ENCODE data around the gene MLLT6.

The MLLT6 gene

DNA sequence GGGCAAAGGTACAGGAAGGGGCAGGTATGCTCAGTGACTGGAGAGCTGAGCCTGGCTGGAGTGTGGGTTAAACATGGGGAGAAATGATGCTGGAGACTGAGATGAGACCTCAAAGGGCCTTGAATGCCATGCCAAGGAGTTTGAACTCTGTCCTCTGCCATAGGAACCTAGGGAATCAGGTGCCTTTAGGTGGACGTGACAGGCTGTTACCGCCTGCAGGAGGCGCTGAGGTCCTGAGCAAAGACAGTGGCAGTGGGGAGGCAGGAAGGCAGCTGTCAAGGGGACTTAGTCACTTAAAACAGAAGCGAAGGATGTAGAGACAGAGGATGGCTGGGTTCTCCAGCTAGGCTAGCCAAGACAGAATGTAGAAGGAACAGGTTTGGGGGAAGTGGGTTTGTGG lies 56.5 kb downstream of the MLLT6 start:
- H3K36me3 ChIP-seq (replicated peaks; ENCODE audit: low read depth, low read length): peaks cover 48% of the 10 kb centered on the region
- no peak overlapping the region for H3K4me2 ChIP-seq (ENCODE audit: low read length)
- no peaks in the 10 kb centered on the region for H4K20me1 ChIP-seq (ENCODE audit: insufficient read depth, low read length)
- no peak overlapping the region for H3K4me3 ChIP-seq (ENCODE audit: low read length)
- TF ChIP-seq EZH2phosphoT487 (IDR thresholded peaks at IDR 0.05; ENCODE audit: low read depth): no peak
- TF ChIP-seq, protein P1, sequence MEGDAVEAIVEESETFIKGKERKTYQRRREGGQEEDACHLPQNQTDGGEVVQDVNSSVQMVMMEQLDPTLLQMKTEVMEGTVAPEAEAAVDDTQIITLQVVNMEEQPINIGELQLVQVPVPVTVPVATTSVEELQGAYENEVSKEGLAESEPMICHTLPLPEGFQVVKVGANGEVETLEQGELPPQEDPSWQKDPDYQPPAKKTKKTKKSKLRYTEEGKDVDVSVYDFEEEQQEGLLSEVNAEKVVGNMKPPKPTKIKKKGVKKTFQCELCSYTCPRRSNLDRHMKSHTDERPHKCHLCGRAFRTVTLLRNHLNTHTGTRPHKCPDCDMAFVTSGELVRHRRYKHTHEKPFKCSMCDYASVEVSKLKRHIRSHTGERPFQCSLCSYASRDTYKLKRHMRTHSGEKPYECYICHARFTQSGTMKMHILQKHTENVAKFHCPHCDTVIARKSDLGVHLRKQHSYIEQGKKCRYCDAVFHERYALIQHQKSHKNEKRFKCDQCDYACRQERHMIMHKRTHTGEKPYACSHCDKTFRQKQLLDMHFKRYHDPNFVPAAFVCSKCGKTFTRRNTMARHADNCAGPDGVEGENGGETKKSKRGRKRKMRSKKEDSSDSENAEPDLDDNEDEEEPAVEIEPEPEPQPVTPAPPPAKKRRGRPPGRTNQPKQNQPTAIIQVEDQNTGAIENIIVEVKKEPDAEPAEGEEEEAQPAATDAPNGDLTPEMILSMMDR (IDR thresholded peaks at IDR 0.05; ENCODE audit: low read depth, low read length): peak; percentile 46
- H3K9me3 ChIP-seq (ENCODE audit: insufficient read depth, low read length): no peaks in the 10 kb centered on the region
- H3K27me3 ChIP-seq (ENCODE audit: low read depth, low read length): no peaks in the 10 kb centered on the region
- H2AFZ ChIP-seq (ENCODE audit: low read depth, low read length): no peak overlapping the region
- H3K9ac ChIP-seq (ENCODE audit: low read length): no peak overlapping the region
- H3K27ac ChIP-seq (ENCODE audit: low read length): no peak overlapping the region
- no peaks in the 10 kb centered on the region for H3K79me2 ChIP-seq (ENCODE audit: low read length)
- H3K4me1 ChIP-seq (ENCODE audit: low read length): no peaks in the 10 kb centered on the region

DNA sequence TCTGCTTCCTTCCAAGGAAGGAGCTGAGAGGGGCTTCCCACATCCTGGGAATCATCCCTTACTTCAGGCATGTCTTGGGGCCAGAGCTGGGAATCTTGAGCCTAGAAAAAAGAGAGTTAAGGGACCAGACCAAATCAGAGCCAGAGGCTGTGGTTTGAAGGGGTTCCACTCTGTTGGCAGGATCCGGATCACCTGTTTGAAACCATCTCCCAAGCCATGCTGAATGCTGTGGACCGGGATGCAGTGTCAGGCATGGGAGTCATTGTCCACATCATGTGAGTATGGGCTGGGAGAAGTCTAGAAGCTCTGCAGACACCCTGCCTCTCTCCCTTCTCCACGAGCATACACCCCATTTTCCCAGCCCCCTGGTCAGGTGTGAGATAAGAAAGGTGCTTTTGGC lies 57.2 kb downstream of the MLLT6 start:
- Histone ChIP-seq H3K36me3 (replicated peaks; ENCODE audit: low read depth, low read length) (peaks cover 53% of the 10 kb centered on the region), H3K79me2 (ENCODE audit: low read length) (no peaks in the 10 kb centered on the region), H3K4me3 (ENCODE audit: low read length) (no peak overlapping the region), H3K27ac (ENCODE audit: low read length) (no peak overlapping the region), H3K9me3 (ENCODE audit: insufficient read depth, low read length) (no peaks in the 10 kb centered on the region), H3K27me3 (ENCODE audit: low read depth, low read length) (no peaks in the 10 kb centered on the region), H2AFZ (ENCODE audit: low read depth, low read length) (no peak overlapping the region), H3K4me1 (ENCODE audit: low read length) (no peaks in the 10 kb centered on the region), H3K4me2 (ENCODE audit: low read length) (no peak overlapping the region), H4K20me1 (ENCODE audit: insufficient read depth, low read length) (no peaks in the 10 kb centered on the region), H3K9ac (ENCODE audit: low read length) (no peak overlapping the region)
- TF ChIP-seq, protein P1 (IDR thresholded peaks at IDR 0.05; ENCODE audit: low read depth, low read length): no peak
- TF ChIP-seq EZH2phosphoT487 (IDR thresholded peaks at IDR 0.05; ENCODE audit: low read depth): no peak

DNA sequence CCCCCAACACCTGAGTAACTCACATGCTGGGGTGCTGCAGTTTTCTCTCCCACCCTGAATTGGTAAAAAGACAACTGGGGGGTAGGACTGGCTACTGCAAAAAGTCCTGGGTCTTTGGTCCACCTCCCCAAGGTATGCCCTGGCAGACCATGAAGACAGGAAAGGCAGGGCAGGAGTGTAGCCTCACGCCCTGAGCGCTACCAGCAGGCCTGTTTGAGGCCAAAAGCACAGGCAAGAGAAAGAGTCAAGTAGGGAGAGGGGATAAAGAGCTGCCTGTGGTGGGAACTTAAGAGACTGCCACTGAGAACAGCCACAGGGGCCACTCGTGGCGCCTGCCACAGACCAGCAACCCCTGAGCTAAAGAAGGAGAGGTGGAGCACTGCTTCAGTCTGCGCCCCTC lies 61.3 kb downstream of the MLLT6 start:
- H4K20me1 ChIP-seq (ENCODE audit: insufficient read depth, low read length): no peaks in the 10 kb centered on the region
- peaks cover 54% of the 10 kb centered on the region for H3K36me3 ChIP-seq (replicated peaks; ENCODE audit: low read depth, low read length)
- H3K9ac ChIP-seq (ENCODE audit: low read length): no peak overlapping the region
- H3K79me2 ChIP-seq (ENCODE audit: low read length): no peaks in the 10 kb centered on the region
- H3K4me1 ChIP-seq (ENCODE audit: low read length): no peaks in the 10 kb centered on the region
- TF ChIP-seq, protein P1 (IDR thresholded peaks at IDR 0.05; ENCODE audit: low read depth, low read length): no peak
- TF ChIP-seq EZH2phosphoT487 (IDR thresholded peaks at IDR 0.05; ENCODE audit: low read depth): no peak
- no peaks in the 10 kb centered on the region for H3K27me3 ChIP-seq (ENCODE audit: low read depth, low read length)
- H3K4me2 ChIP-seq (ENCODE audit: low read length): no peak overlapping the region
- no peak overlapping the region for H3K4me3 ChIP-seq (ENCODE audit: low read length)
- no peak overlapping the region for H2AFZ ChIP-seq (ENCODE audit: low read depth, low read length)
- no peaks in the 10 kb centered on the region for H3K9me3 ChIP-seq (ENCODE audit: insufficient read depth, low read length)
- no peak overlapping the region for H3K27ac ChIP-seq (ENCODE audit: low read length)

DNA sequence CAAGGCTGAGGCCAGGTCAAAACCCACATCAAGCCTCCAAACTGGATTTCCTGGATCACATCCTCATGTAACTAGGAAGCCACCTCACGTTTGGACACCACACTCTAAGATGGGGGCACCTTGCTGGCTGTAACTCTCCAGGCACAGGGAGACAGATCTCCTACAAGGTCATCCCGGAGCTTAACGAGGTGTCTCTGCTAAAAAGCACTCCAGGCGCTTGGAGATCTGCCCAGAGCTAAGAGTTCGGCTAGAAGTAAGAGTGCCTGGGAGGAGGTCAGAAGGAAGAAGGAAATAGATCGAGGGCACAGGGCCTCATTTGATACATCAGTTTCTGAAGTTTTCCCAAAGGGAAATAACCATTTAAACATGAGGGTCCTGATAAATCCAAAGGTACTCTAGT lies 63.3 kb downstream of the MLLT6 start:
- H3K4me1 ChIP-seq (ENCODE audit: low read length): no peaks in the 10 kb centered on the region
- no peak for TF ChIP-seq EZH2phosphoT487 (IDR thresholded peaks at IDR 0.05; ENCODE audit: low read depth)
- TF ChIP-seq, protein P1 (IDR thresholded peaks at IDR 0.05; ENCODE audit: low read depth, low read length): no peak
- H3K27ac ChIP-seq (ENCODE audit: low read length): no peak overlapping the region
- no peak overlapping the region for H3K4me2 ChIP-seq (ENCODE audit: low read length)
- H3K27me3 ChIP-seq (ENCODE audit: low read depth, low read length): no peaks in the 10 kb centered on the region
- no peaks in the 10 kb centered on the region for H3K79me2 ChIP-seq (ENCODE audit: low read length)
- no peaks in the 10 kb centered on the region for H3K9me3 ChIP-seq (ENCODE audit: insufficient read depth, low read length)
- H3K4me3 ChIP-seq (ENCODE audit: low read length): no peak overlapping the region
- peaks cover 46% of the 10 kb centered on the region for H3K36me3 ChIP-seq (replicated peaks; ENCODE audit: low read depth, low read length)
- no peak overlapping the region for H3K9ac ChIP-seq (ENCODE audit: low read length)
- no peak overlapping the region for H2AFZ ChIP-seq (ENCODE audit: low read depth, low read length)
- no peaks in the 10 kb centered on the region for H4K20me1 ChIP-seq (ENCODE audit: insufficient read depth, low read length)

Data from OCI-LY3 (cell line).